BE2C (cell line): ENCODE data around the gene S100A8.

ENCODE experiments used
- DNase-seq: peaks from one replicate; pipeline ENCODE4 v3.0.0-alpha.2; 2020
- H3K27me3 ChIP-seq: fragments of 250-450 bp; sonication (Bioruptor Pico); 2 replicates; pipeline ENCODE4 v1.5.1; 2020; ENCODE audit warnings: mild to moderate bottlenecking
- H3K36me3 ChIP-seq: fragments of 250-450 bp; sonication (Bioruptor Pico); 2 replicates; pipeline ENCODE4 v1.5.1; 2020; ENCODE audit warnings: mild to moderate bottlenecking
- H3K4me1 ChIP-seq: fragments of 250-450 bp; sonication (Bioruptor Pico); 2 replicates; pipeline ENCODE4 v1.5.1; 2020
- H3K4me3 ChIP-seq: 2 replicates; pipeline ENCODE4 v1.5.1; 2011; ENCODE audit warnings: low read depth, low read length
- H3K9me3 ChIP-seq: fragments of 250-450 bp; sonication (Bioruptor Pico); 2 replicates; pipeline ENCODE4 v1.5.1; 2020
- TF ChIP-seq, protein P1 (sequence below): IDR thresholded peaks from 2 replicates; pipeline ENCODE4 v1.5.1; 2012; ENCODE audit warnings: mild to moderate bottlenecking, low read depth, low read length

Gene S100A8

DNA sequence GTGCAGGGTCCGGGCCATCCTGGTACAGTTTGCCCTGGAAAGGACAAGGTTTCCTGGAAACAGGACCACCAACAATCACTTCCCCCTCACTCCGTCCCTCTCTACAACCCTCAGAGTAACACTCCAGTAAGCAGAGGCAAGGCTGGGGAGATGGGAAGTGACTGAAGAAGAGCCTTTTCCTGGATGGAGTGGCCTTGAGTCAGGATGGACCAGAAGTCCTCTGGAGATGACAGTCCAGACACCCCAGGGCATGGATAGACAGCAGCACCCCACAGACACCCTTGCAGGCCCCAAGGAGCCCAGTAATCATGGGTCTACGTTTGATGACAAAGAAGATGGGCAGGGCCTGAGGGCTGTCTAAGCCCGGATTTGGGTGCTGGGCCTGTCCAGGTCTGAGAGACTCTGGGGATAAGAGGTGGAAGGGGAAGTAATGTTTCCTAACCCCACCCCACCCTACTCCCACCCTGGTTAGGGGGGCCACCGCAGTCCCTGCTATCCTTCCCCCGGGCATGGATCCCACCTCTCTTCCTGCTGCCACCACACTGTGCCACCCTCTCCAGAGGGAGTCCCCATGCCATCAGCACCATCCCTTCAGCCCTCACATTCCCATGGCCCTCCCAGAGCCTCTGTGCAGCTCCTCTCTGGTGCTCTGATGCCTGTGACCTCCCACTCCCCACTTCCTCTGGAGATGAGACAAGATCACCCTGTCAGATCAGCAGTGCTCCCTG is 7.2 kb upstream of the S100A8 start:
- DNase-seq: no peak
- no peak overlapping the region for H3K4me3 ChIP-seq
- H3K36me3 ChIP-seq: no peaks in the 10 kb centered on the region
- H3K9me3 ChIP-seq: no peaks in the 10 kb centered on the region
- TF ChIP-seq, protein P1, sequence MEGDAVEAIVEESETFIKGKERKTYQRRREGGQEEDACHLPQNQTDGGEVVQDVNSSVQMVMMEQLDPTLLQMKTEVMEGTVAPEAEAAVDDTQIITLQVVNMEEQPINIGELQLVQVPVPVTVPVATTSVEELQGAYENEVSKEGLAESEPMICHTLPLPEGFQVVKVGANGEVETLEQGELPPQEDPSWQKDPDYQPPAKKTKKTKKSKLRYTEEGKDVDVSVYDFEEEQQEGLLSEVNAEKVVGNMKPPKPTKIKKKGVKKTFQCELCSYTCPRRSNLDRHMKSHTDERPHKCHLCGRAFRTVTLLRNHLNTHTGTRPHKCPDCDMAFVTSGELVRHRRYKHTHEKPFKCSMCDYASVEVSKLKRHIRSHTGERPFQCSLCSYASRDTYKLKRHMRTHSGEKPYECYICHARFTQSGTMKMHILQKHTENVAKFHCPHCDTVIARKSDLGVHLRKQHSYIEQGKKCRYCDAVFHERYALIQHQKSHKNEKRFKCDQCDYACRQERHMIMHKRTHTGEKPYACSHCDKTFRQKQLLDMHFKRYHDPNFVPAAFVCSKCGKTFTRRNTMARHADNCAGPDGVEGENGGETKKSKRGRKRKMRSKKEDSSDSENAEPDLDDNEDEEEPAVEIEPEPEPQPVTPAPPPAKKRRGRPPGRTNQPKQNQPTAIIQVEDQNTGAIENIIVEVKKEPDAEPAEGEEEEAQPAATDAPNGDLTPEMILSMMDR: no peak
- H3K27me3 ChIP-seq: peaks cover 40% of the 10 kb centered on the region
- no peaks in the 10 kb centered on the region for H3K4me1 ChIP-seq

DNA sequence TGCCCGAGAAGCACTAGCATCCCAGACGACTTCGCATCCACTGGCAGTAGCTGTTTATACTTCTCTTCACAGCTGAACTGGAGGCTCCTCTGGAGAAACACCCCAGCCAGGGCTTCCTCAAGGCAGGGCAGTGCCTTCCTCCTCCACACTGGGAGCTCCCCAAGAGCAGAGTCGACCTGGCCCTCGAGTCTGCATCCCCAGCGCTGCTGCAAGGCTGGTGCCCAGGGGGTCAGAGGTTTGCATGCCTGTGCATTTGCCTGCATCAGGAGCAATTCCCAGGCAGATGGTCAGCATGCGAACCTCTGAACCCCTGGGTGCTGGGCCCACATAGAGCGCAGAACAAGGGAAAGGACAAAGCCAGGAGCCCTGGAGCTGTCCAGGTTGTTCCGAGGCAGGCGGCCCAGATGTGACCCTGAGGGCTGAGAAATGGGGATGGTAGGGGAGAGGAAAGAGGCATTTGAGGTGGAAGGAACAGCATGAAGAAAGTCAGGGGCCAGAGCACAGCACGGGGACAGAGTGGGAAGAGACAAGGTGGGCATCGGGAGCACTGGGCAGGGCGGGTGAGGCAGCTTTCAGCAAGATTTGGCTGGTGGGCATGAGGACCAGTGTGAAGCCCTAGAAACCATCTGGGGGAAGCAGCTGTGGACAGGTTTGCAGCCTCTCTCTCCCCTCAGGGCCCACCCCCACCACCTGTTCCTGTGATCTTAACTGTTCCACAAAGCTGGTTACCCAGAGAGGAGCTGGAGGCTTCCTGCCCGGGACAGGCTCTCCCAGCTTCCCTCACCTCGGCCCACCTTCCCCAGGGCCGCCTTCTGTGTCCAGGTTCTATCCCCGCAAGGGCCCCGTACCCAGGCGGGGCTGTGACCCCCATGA is 6.4 kb upstream of the S100A8 start:
- Histone ChIP-seq H3K36me3 (no peaks in the 10 kb centered on the region), H3K27me3 (peaks cover 36% of the 10 kb centered on the region), H3K4me3 (no peak overlapping the region), H3K4me1 (no peaks in the 10 kb centered on the region), H3K9me3 (no peaks in the 10 kb centered on the region)
- TF ChIP-seq, protein P1: no peak
- DNase-seq: no peak

DNA sequence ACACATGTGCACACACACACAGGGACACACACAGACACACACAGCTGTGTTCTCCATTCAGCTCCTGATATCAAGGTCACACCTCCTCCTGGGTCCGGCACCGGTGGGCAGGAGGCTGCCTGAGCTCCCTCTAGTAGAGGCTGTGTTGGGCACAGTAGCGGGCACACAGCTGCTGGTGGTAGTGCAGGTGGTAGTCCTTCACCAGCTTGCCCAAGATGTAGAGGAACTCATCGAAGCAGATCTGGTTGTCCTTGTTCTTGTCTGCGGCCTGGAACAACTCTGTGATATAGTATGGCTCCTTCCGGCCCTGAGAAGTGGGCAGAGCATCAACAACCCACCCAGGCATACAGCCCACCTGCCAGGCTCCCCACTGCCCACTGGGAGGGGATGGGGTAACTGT is 5.6 kb upstream of the S100A8 start:
- Histone ChIP-seq H3K36me3 (no peaks in the 10 kb centered on the region), H3K4me3 (no peak overlapping the region), H3K9me3 (no peaks in the 10 kb centered on the region), H3K4me1 (no peaks in the 10 kb centered on the region), H3K27me3 (peaks cover 28% of the 10 kb centered on the region)
- TF ChIP-seq, protein P1: no peak
- DNase-seq: no peak

DNA sequence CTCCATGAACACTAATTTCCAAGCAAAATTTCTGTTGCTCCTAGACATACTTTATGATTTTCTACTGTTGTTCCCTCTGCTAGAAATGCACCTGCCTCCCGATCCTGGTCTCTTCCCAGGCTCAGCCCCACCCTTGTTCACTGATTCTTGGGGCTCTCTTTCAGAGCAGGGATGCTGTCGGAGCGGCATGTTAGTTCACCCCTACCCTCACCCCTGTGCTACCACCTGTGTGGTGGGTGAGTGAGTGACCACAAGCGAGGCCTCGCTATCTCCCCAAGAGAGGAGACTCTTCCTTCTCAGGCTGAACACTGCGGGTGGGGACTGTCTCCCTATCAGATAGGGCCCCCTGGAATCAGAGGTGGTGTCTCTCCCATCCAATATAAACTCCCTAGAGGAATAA is 4.9 kb upstream of the S100A8 start:
- Histone ChIP-seq H3K4me1 (no peaks in the 10 kb centered on the region), H3K4me3 (no peak overlapping the region), H3K27me3 (peaks cover 21% of the 10 kb centered on the region), H3K9me3 (no peaks in the 10 kb centered on the region), H3K36me3 (no peaks in the 10 kb centered on the region)
- DNase-seq: no peak
- TF ChIP-seq, protein P1: no peak

DNA sequence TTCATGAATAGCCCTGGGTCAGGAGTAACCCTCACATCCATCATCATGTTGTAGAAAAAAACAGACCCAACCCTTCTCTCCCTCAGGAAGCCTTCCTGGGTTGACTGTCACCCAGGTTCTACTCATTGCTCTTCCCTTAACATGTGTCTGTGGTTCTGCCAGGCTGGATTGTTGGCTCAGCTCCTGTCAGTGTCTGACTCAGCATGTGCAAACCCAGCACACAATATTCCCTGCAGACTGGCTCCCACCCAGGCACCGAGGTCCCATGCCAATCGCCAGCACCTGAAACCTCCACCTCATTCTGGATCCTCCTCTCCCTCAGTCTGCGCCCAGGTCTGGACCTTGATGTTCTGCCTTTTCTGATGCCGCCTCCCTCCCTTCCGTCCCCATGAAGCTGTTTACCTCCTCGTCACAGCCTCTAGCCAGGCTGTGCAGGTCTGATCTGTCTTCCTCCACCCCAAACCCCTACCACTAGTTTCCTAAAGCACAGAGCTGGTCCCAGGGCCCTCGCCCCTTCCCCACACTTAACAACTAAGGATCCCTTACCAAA is 4.3 kb upstream of the S100A8 start:
- DNase-seq: no peak
- TF ChIP-seq, protein P1: no peak
- H3K27me3 ChIP-seq: peaks cover 20% of the 10 kb centered on the region

More for the DNA sequence above, 4.3 kb upstream of the S100A8 start:
- H3K4me1 ChIP-seq: no peaks in the 10 kb centered on the region
- no peaks in the 10 kb centered on the region for H3K9me3 ChIP-seq
- H3K4me3 ChIP-seq: no peak overlapping the region
- H3K36me3 ChIP-seq: no peaks in the 10 kb centered on the region
